H1 (cell line): ENCODE results near the gene QSOX2. TPM values are rescaled to one million over a fixed set of nuclear protein-coding genes. Genes with fewer than 3 reads are reported as not detected.

Experiments used
- CTCF ChIA-PET: fragments of 300-600 bp; sonication (Branson Sonifier 250); formaldehyde crosslinking; loops from one replicate; lab custom pipeline; 2021; ENCODE audit not compliant: partially characterized antibody; lab: Charles Lee
- POLR2A ChIA-PET: fragments of 300-600 bp; sonication (Branson Sonifier 250); formaldehyde crosslinking; loops from one replicate; lab custom pipeline; 2021; ENCODE audit warnings: inconsistent platforms; ENCODE audit not compliant: partially characterized antibody; lab: Charles Lee
- DNase-seq, 2 experiments: peaks; one replicate each; pipeline versions ENCODE4 v3.0.0 to v3.0.0-alpha.2; 2010 to 2022; ENCODE audit warnings: low spot score in 2 of 2, low read depth in 1 of 2, mixed read lengths in 1 of 2
- FAIRE-seq: peaks from 2 replicates; lab custom pipeline; 2011; peaks lifted over from hg19 to GRCh38; lab: Jason Lieb, UNC
- H2AFZ ChIP-seq: 2 replicates; pipeline ENCODE4 v1.8.1; 2012; ENCODE audit warnings: low read length, inconsistent platforms
- H2AK5ac ChIP-seq: 2 replicates; pipeline ENCODE4 v1.6.1; 2013; ENCODE audit warnings: low read depth, low read length
- H2BK120ac ChIP-seq: replicated peaks from 2 replicates; pipeline ENCODE3; 2013; ENCODE audit warnings: low read depth, low read length, inconsistent platforms
- H2BK12ac ChIP-seq: 2 replicates; pipeline ENCODE4 v1.6.1; 2013; ENCODE audit warnings: low read depth, low read length
- H2BK15ac ChIP-seq: 2 replicates; pipeline ENCODE4 v1.6.1; 2013; ENCODE audit warnings: low read length
- H2BK20ac ChIP-seq: 2 replicates; pipeline ENCODE4 v1.6.1; 2013; ENCODE audit warnings: low read length
- H2BK5ac ChIP-seq: 2 replicates; pipeline ENCODE4 v1.6.1; 2013; ENCODE audit warnings: low read depth, low read length
- H3K14ac ChIP-seq: 2 replicates; pipeline ENCODE4 v1.6.1; 2013; ENCODE audit warnings: inconsistent platforms; ENCODE audit not compliant: insufficient read length
- H3K18ac ChIP-seq: 2 replicates; pipeline ENCODE4 v1.6.1; 2013; ENCODE audit warnings: low read length; ENCODE audit errors: extremely low read depth
- H3K23ac ChIP-seq: 2 replicates; pipeline ENCODE4 v1.6.1; 2013; ENCODE audit warnings: inconsistent platforms; ENCODE audit not compliant: insufficient read length
- H3K23me2 ChIP-seq: 2 replicates; pipeline ENCODE4 v1.6.1; 2013; ENCODE audit warnings: low read depth, low read length
- H3K27ac ChIP-seq: 2 replicates; pipeline ENCODE4 v1.6.1; 2011; ENCODE audit warnings: low read depth, low read length, inconsistent platforms
- H3K27me3 ChIP-seq, 4 experiments: replicated peaks in 1 of 4; 1 replicate in 1 of 4; 2 replicates in 3 of 4; pipeline versions ENCODE4 v1.6.1 to v1.8.1; 2011 to 2013; ENCODE audit warnings: low read length in 3 of 4, mild to moderate bottlenecking in 3 of 4, inconsistent platforms in 2 of 4, mixed read lengths in 2 of 4, moderate library complexity in 1 of 4; ENCODE audit not compliant: control insufficient read depth in 3 of 4, insufficient read depth in 3 of 4; ENCODE audit errors: extremely low read depth in 1 of 4
- H3K36me3 ChIP-seq, 4 experiments: 2 replicates each; pipeline versions ENCODE4 v1.6.1 to v1.8.1; 2011 to 2013; ENCODE audit warnings: mild to moderate bottlenecking in 4 of 4, low read length in 3 of 4, moderate library complexity in 2 of 4, control low read depth in 1 of 4, inconsistent platforms in 1 of 4; ENCODE audit not compliant: insufficient read depth in 4 of 4, control insufficient read depth in 2 of 4
- H3K4ac ChIP-seq: replicated peaks from 2 replicates; pipeline ENCODE3; 2013; ENCODE audit warnings: low read length, low read depth, mixed read lengths, inconsistent platforms; ENCODE audit not compliant: insufficient read length
- H3K4me1 ChIP-seq, 4 experiments: replicated peaks in 1 of 4; 1 replicate in 1 of 4; 2 replicates in 3 of 4; pipeline versions ENCODE4 v1.6.1 to v1.8.1; 2011 to 2013; ENCODE audit warnings: low read length in 3 of 4, inconsistent platforms in 2 of 4, mixed read lengths in 1 of 4; ENCODE audit not compliant: insufficient read depth in 4 of 4, control insufficient read depth in 3 of 4
- H3K4me2 ChIP-seq, 2 experiments: 2 replicates each; pipeline versions ENCODE4 v1.6.1 to v1.8.1; 2011 to 2013; ENCODE audit warnings: low read depth in 2 of 2, low read length in 2 of 2, control low read depth in 1 of 2, inconsistent platforms in 1 of 2, mild to moderate bottlenecking in 1 of 2; ENCODE audit not compliant: insufficient read depth in 1 of 2
- H3K4me3 ChIP-seq, 4 experiments: fragments of 200-600, 300-600 bp in 1 of 4; sonication (generic), shearing (Covaris generic), sonication (Bioruptor Twin) in 1 of 4; 2 replicates each; pipeline versions ENCODE4 v1.5.1 to v1.8.1; 2011 to 2016; ENCODE audit warnings: low read length in 4 of 4, low read depth in 3 of 4, control low read depth in 2 of 4, inconsistent platforms in 2 of 4, mild to moderate bottlenecking in 2 of 4, mixed read lengths in 1 of 4, moderate library complexity in 1 of 4; ENCODE audit not compliant: insufficient read depth in 2 of 4; ENCODE audit errors: extremely low read depth in 1 of 4
- H3K56ac ChIP-seq: replicated peaks from 2 replicates; pipeline ENCODE3; 2013; ENCODE audit warnings: low read depth, mild to moderate bottlenecking, mixed read lengths, low read length, inconsistent platforms; ENCODE audit not compliant: insufficient read length
- H3K79me1 ChIP-seq: 2 replicates; pipeline ENCODE4 v1.6.1; 2013; ENCODE audit warnings: low read depth, low read length, control low read depth
- H3K79me2 ChIP-seq, 2 experiments: 2 replicates each; pipeline versions ENCODE4 v1.6.1 to v1.8.1; 2012 to 2013; ENCODE audit warnings: low read length in 2 of 2, mild to moderate bottlenecking in 2 of 2, inconsistent platforms in 1 of 2; ENCODE audit not compliant: insufficient read depth in 2 of 2, control insufficient read depth in 1 of 2
- H3K9ac ChIP-seq, 4 experiments: replicated peaks in 1 of 4; 1 replicate in 1 of 4; 2 replicates in 3 of 4; pipeline versions ENCODE4 v1.6.1 to v1.8.1; 2011 to 2013; ENCODE audit warnings: low read depth in 3 of 4, low read length in 3 of 4, control low read depth in 2 of 4, mild to moderate bottlenecking in 2 of 4, moderate library complexity in 2 of 4, inconsistent platforms in 1 of 4; ENCODE audit errors: extremely low read depth in 1 of 4
- H3K9me3 ChIP-seq, 2 experiments: 2 replicates each; pipeline versions ENCODE4 v1.6.1 to v1.8.1; 2012 to 2013; ENCODE audit warnings: mild to moderate bottlenecking in 2 of 2, moderate library complexity in 2 of 2, control low read depth in 1 of 2, inconsistent platforms in 1 of 2, low read depth in 1 of 2, low read length in 1 of 2, mixed read lengths in 1 of 2; ENCODE audit not compliant: insufficient read depth in 2 of 2
- H4K20me1 ChIP-seq, 2 experiments: replicated peaks in 1 of 2; 2 replicates each; pipeline versions ENCODE3 to v1.8.1; 2011 to 2013; ENCODE audit warnings: inconsistent platforms in 2 of 2, low read length in 2 of 2, mild to moderate bottlenecking in 1 of 2; ENCODE audit not compliant: insufficient read depth in 2 of 2, control insufficient read depth in 1 of 2
- H4K5ac ChIP-seq: 2 replicates; pipeline ENCODE4 v1.6.1; 2013; ENCODE audit warnings: low read length, low read depth, mixed read lengths, inconsistent platforms; ENCODE audit not compliant: insufficient read length
- H4K8ac ChIP-seq: 2 replicates; pipeline ENCODE4 v1.8.0; 2013; ENCODE audit warnings: mild to moderate bottlenecking, moderate library complexity, low read length, inconsistent platforms; ENCODE audit not compliant: insufficient read depth; ENCODE audit errors: extremely low read depth
- H4K91ac ChIP-seq: replicated peaks from 2 replicates; pipeline ENCODE3; 2013; ENCODE audit warnings: low read length, mixed read lengths, inconsistent platforms; ENCODE audit not compliant: insufficient read length
- BRCA1 ChIP-seq: IDR thresholded peaks from 2 replicates; pipeline ENCODE4 v1.6.1; 2012; ENCODE audit warnings: low read depth, low read length, improper control_type of control experiment
- CHD1 ChIP-seq: IDR thresholded peaks from 2 replicates; pipeline ENCODE4 v1.6.1; 2012; ENCODE audit warnings: low read depth, low read length, improper control_type of control experiment
- FOSL1 ChIP-seq: IDR thresholded peaks from 2 replicates; pipeline ENCODE4 v1.6.1; 2011; ENCODE audit warnings: mild to moderate bottlenecking, low read depth, low read length, moderate library complexity; ENCODE audit not compliant: insufficient read depth
- GABPA ChIP-seq: IDR thresholded peaks from 2 replicates; pipeline ENCODE4 v1.6.1; 2011; ENCODE audit warnings: mild to moderate bottlenecking, low read length, moderate library complexity, borderline replicate concordance; ENCODE audit not compliant: insufficient read depth
- HDAC2 ChIP-seq, 2 experiments: fragments of 300-600 bp in 1 of 2; sonication (generic) in 1 of 2; IDR thresholded peaks; 2 replicates each; pipeline ENCODE4 v1.6.1; 2011 to 2012; ENCODE audit warnings: low read depth in 2 of 2, low read length in 2 of 2, mild to moderate bottlenecking in 2 of 2, moderate library complexity in 2 of 2, borderline replicate concordance in 1 of 2, inconsistent platforms in 1 of 2
- NRF1 ChIP-seq: IDR thresholded peaks from 2 replicates; pipeline ENCODE4 v1.6.1; 2011; ENCODE audit warnings: mild to moderate bottlenecking, low read depth, low read length, improper control_type of control experiment
- POLR2AphosphoS5 ChIP-seq: IDR thresholded peaks from 2 replicates; pipeline ENCODE4 v1.6.1; 2011; ENCODE audit warnings: low read depth, low read length
- RAD21 ChIP-seq, 2 experiments: IDR thresholded peaks in 1 of 2; conservative IDR thresholded peaks in 1 of 2; 2 replicates each; pipeline ENCODE4 v1.6.1; 2011; ENCODE audit warnings: low read depth in 2 of 2, low read length in 2 of 2, improper control_type of control experiment in 1 of 2, inconsistent platforms in 1 of 2, mild to moderate bottlenecking in 1 of 2, moderate library complexity in 1 of 2
- RBBP5 ChIP-seq: IDR thresholded peaks from 2 replicates; pipeline ENCODE4 v1.7.1; 2012; ENCODE audit warnings: low read depth, mild to moderate bottlenecking, inconsistent platforms, low read length, moderate library complexity, borderline replicate concordance
- SIX5 ChIP-seq: IDR thresholded peaks from 2 replicates; pipeline ENCODE4 v1.6.1; 2011; ENCODE audit warnings: mild to moderate bottlenecking, low read depth, low read length
- SP2 ChIP-seq: IDR thresholded peaks from 2 replicates; pipeline ENCODE4 v1.6.1; 2012; ENCODE audit warnings: mild to moderate bottlenecking, low read length, inconsistent platforms
- TAF7 ChIP-seq: optimal IDR thresholded peaks from 2 replicates; pipeline ENCODE3; 2011; ENCODE audit warnings: low read depth, mild to moderate bottlenecking, inconsistent platforms, low read length, moderate library complexity, borderline replicate concordance
- TEAD4 ChIP-seq: IDR thresholded peaks from 2 replicates; pipeline ENCODE4 v1.6.1; 2012; ENCODE audit warnings: low read depth, low read length, inconsistent platforms, mixed read lengths
- WGBS, 2 experiments: shearing (Covaris generic) in 1 of 2; methylation state at CpG; one replicate each; pipeline versions ENCODE4 v1.1.6 to v1.1.7; 2013 to 2015; ENCODE audit warnings: low lambda C conversion rate in 2 of 2, mixed read lengths in 2 of 2, inconsistent platforms in 1 of 2, low coverage in 1 of 2, missing lambda C conversion rate in 1 of 2; ENCODE audit not compliant: insufficient replicate concordance in 2 of 2, insufficient coverage in 1 of 2, insufficient read length in 1 of 2; ENCODE audit errors: extremely low coverage in 1 of 2, missing lambda C conversion rate in 1 of 2; 5-methylcytosine and 5-hydroxymethylcytosine counted together
- polyA plus RNA-seq, 7 experiments: library from polyadenylated mRNA; depleted of rRNA in 3 of 7; stranded (reverse) in 5 of 7; unstranded in 2 of 7; fragments of >200 nt in 5 of 7; fragments of 200-250 nt in 2 of 7; gene quantifications; 1 replicate in 5 of 7; 2 replicates in 1 of 7; 4 replicates in 1 of 7; pipeline versions ENCODE4 v1.2.1 to v1.2.3, GENCODE V29; 2011 to 2013; ENCODE audit warnings: missing spikeins in 2 of 7, mixed read lengths in 2 of 7
- total RNA-seq: library from RNA; stranded (reverse); fragmentation: NEBNext Ultra II Directional; extraction: Animal tissue kit (Norgen Biotek cat#: 25700); gene quantifications from 2 replicates; pipeline ENCODE4 v1.2.1, GENCODE V29; 2021

Gene QSOX2
- total and polyA plus RNA-seq, 2 of the 8 experiments (the other 6 are each of a cell fraction or from before 2014, with no cell fraction given), result 18.0 to 28.6 TPM

GRCh38 chr9:136211006-136211405 is 34.6 kb downstream of the QSOX2 start:
- POLR2A ChIA-PET, result interaction anchor here (1.4 kb wide), 1 partner anchor 32 kb away, joined by 4 read pairs; no protein-coding TSS in a partner anchor
- TF ChIP-seq TEAD4 (no peak), SP2 (no peak), TAF7 (no peak), FOSL1 (no peak), BRCA1 (no peak), POLR2AphosphoS5 (no peak), RBBP5 (no peak), GABPA (no peak), SIX5 (no peak), CHD1 (no peak), HDAC2 (IDR thresholded peaks at IDR 0.05; ENCODE audit: borderline replicate concordance in 1 of 2, low read depth in 2 of 2, low read length in 2 of 2) (no peak), RAD21 (IDR thresholded peaks at IDR 0.05 in 1 of 2, conservative IDR thresholded peaks at IDR 0.05 in 1 of 2; ENCODE audit: low read depth in 2 of 2, low read length in 2 of 2) (no peak), NRF1 (no peak)

More at GRCh38 chr9:136211006-136211405, 34.6 kb downstream of the QSOX2 start:
- no peaks in the 10 kb centered on the region for H3K79me2 ChIP-seq
- no peak overlapping the region for H4K8ac ChIP-seq
- peaks cover 9 to 23% of the 10 kb centered on the region in 2 experiments for H4K20me1 ChIP-seq
- H3K27me3 ChIP-seq, result peaks cover 0 to 2% (median 2%) of the 10 kb centered on the region in 4 experiments; a peak in 4 of 7 replicates
- H3K36me3 ChIP-seq, result peaks cover 2 to 23% (median 15%) of the 10 kb centered on the region in 4 experiments; a peak in 7 of 8 replicates
- H2BK15ac ChIP-seq, result no peak overlapping the region
- H3K9ac ChIP-seq, result no peak overlapping the region
- H3K9me3 ChIP-seq, result peaks cover 0 to 4% of the 10 kb centered on the region in 2 experiments; a peak in 1 of 4 replicates
- no peak overlapping the region for H2BK12ac ChIP-seq
- H2AK5ac ChIP-seq, result no peak overlapping the region
- H3K14ac ChIP-seq, result no peak overlapping the region
- no peak overlapping the region for H4K5ac ChIP-seq
- no peak overlapping the region for H3K56ac ChIP-seq
- no peak overlapping the region for H3K23ac ChIP-seq
- H3K4me1 ChIP-seq, result peaks cover 0 to 2% (median 0%) of the 10 kb centered on the region in 4 experiments; a peak in 2 of 7 replicates
- no peak overlapping the region for H2BK120ac ChIP-seq
- H2BK20ac ChIP-seq, result no peak overlapping the region
- H4K91ac ChIP-seq, result no peak overlapping the region
- H3K4me3 ChIP-seq, result no peak overlapping the region
- no peak overlapping the region for H3K27ac ChIP-seq
- H3K79me1 ChIP-seq, result no peaks in the 10 kb centered on the region; the same call in 1 of the 2 replicates
- CTCF ChIA-PET, result interaction anchor here (0.9 to 1.3 kb wide), 3 partner anchors 13 to 15 kb away, joined by 3 to 11 read pairs (median 7); no protein-coding TSS in a partner anchor
- no peaks in the 10 kb centered on the region for H3K23me2 ChIP-seq
- DNase-seq, result no peak
- no peak overlapping the region for H3K4ac ChIP-seq
- no peak for FAIRE-seq
- no peak overlapping the region for H2BK5ac ChIP-seq
- 96% methylated on average over 12 of the region's 15 CpGs; no CpG with 5 or more reads in 1 of the 2 experiments for WGBS, 2 experiments
- H3K4me2 ChIP-seq, result no peak overlapping the region
- H3K18ac ChIP-seq, result no peak overlapping the region
- H2AFZ ChIP-seq, result no peak overlapping the region
